ENCODE measurements around the gene HOATZ. TPM values are rescaled to one million over a fixed set of nuclear protein-coding genes. Genes with fewer than 3 reads are reported as not detected.

HOATZ gene
- total RNA-seq: not detected in 2 replicates

DNA sequence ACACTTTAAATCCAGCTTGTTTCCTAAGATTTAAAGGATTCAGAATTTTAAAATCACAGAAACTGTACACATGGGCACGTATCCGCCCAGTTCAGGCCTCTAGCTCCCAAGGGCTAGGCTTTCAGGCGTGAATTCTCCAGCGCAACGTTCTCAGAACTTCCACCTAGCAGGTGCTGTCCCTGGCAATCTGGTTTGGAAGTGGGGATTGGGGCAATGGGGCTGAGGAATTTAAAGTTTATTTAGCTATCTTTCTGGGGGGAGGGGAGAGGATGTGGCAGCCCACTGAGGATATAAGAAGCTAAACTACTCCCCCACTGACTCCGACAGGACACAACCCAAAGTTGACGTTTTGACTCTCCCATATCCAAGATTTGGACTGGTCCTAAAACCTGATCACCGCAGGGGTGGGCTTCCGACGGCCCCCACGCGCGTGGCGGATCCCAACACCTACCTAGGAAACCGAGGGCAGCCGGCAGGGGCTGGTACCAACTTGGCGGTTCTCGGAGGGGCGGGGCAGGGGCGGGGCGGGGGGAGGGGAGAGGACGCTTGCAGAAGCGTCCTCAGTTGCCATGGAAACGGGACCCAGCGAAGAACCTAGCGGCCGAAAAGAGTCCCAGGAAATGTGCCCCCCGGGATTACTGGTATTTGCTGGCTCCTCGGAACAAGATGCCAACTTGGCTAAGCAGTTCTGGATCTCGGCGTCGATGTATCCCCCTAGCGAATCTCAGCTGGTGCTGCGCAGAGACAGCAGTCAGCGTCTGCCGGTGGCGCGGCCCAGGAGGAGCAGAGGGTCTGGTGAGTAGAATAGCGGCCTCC, at the start of gene HOATZ:
Gene HOATZ, plus strand, starts transcription at position 563 of the 816 bp plus-strand sequence. Its CDS starts 7 bp downstream, at position 570.

DNA sequence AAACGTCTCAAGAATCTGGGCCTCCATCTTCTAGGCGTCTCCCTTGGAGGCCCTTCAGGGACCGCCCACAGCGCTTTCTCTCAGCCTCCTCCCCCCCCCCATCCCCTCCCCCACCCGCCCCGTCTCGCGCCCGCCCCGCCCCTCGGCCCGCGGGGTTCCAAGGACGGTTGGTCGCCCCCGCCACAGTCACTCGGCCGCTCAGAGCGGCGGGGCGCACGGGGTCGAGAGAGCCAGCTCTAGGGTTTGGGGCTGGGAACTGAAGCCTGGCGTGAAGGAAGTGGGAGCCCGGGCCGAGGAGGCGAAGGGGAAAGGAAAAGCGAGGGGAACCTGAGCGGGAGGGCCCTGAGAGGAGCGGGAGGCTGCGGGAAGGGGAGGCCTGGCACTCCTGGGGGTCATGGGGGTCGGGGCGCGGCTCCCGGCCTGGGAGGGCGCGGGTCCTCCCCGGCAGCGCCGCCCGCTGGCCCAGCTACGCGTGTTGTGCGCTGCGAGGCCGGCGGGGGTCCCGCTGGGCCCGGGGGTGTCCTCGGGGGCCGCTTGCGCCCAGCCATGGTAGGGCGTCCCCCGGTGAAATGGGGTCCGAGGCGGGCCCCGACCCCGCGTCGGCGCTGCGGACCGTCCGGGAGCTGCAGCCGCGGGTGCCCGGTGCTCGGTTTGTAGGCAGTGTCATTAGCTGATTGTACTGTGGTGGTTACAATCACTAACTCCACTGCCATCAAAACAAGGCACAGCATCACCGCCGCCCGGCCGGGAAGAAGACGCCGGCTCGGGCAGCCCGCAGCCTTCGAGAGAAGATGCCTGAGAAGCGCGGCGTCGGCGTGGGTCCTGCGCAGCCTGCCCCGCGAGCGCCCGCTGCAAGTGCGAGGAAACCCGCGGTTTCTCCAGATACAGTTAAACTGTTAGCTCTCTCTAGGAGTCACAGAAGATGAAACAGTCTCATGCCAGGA, 2.0 kb upstream of the HOATZ start, which contains the start of gene BTG4:
Gene BTG4, minus strand, starts transcription at position 91 of the 944 bp plus-strand sequence. CDS start 13,610 bp downstream, outside the sequence.

DNA sequence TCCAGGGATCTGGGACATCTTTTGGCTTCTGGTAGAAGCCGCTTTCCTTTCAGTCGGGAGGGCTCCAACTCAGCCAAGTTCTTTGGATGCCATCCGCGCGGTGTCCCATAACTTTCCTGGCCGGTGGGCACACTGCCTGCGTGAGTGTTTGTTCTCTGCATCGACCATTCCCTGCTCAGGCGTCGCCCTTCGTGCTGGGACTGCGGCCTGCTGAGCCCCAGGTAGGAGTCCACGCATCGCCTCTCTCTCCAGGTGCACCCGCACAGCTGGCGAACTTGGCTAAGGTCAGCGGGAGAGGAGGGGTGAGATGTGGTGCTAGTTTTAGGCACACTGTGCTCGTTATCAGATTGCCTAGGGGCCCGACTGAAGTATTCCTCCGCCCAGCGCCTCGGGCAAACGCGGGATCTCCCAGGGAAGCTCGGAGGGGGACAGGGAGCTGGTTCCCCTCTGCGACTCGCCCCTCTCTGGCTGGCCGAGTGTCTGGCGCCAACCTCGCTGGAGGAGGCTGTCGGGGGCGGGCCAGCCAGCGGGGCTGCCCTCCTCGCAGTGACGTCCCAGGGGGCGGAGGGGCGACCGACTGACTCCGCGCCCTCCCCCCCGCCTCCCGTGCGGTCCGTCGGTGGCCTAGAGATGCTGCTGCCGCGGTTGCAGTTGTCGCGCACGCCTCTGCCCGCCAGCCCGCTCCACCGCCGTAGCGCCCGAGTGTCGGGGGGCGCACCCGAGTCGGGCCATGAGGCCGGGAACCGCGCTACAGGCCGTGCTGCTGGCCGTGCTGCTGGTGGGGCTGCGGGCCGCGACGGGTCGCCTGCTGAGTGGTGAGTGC, 25.7 kb downstream of the HOATZ start, which contains the start of gene LAYN:
Gene LAYN, plus strand, starts transcription at position 607 of the 823 bp plus-strand sequence. Its CDS starts 124 bp downstream, at position 731.

Small RNA genes lying within 50 kb of the gene (small RNA-seq; reads per million reads assigned to genes)
- gene MIR34B: 5.4 reads per million, percentile 93 among the genes with 10 or more reads in this experiment
- 5.1 reads per million, percentile 93 among the genes with 10 or more reads in this experiment for gene MIR34C

Other genes starting within 250 kb of the HOATZ start
- not detected in 2 replicates for gene POU2AF3, start 216.2 kb upstream of the HOATZ start, total RNA-seq
- not detected in 2 replicates for gene POU2AF1, start 135.5 kb upstream of the HOATZ start, total RNA-seq
- not detected in 2 replicates for gene BTG4, start 2.4 kb upstream of the HOATZ start, total RNA-seq
- 20.9 and 21.3 TPM in 2 replicates for gene LAYN, start 25.9 kb downstream of the HOATZ start, total RNA-seq
- 11.9 and 13.1 TPM in 2 replicates for gene SIK2, start 87.7 kb downstream of the HOATZ start, total RNA-seq

All from vein endothelial cell (primary cell).